Fibroblast of pulmonary artery (primary cell): ENCODE data around the gene ITPR3.

Source experiments
- DNase-seq: peaks from one replicate; pipeline ENCODE4 v3.0.0-alpha.2; 2010; ENCODE audit warnings: low read depth
- H3K4me3 ChIP-seq: replicated peaks from 2 replicates; pipeline ENCODE4 v1.5.1; 2011; ENCODE audit warnings: low read depth, mild to moderate bottlenecking, control low read depth, low read length, moderate library complexity
- CTCF ChIP-seq: IDR thresholded peaks from 2 replicates; pipeline ENCODE4 v1.5.1; 2011; ENCODE audit warnings: mild to moderate bottlenecking, control low read depth, low read length, inconsistent platforms; ENCODE audit errors: missing control alignments

ITPR3 gene

GRCh38 chr6:33744895-33745546 lies 123.9 kb downstream of the ITPR3 start:
- TF ChIP-seq CTCF = no peak
- H3K4me3 ChIP-seq = no peak overlapping the region

GRCh38 chr6:33745548-33745947 lies 124.4 kb downstream of the ITPR3 start:
- no peak for DNase-seq
- TF ChIP-seq CTCF = no peak
- H3K4me3 ChIP-seq = no peak overlapping the region

More at GRCh38 chr6:33744895-33745546, 123.9 kb downstream of the ITPR3 start:
- DNase-seq = no peak
